H54 (cell line): Measurements from ENCODE around the gene IFNA14.
A peak's percentile ranks its signal among the peaks of the same experiment; 100 is the strongest.

Experiments used
- DNase-seq: peaks from one replicate; pipeline ENCODE4 v3.0.0; 2011; ENCODE audit warnings: low spot score, mixed read lengths; ENCODE audit not compliant: insufficient read length
- FAIRE-seq: peaks from 3 replicates; lab custom pipeline; 2011; peaks lifted over from hg19 to GRCh38; lab: Jason Lieb, UNC
- POLR2A ChIP-seq: IDR thresholded peaks from 2 replicates; pipeline ENCODE4 v1.6.1; 2011; ENCODE audit warnings: low read depth, mild to moderate bottlenecking, low read length

IFNA14 gene

DNA sequence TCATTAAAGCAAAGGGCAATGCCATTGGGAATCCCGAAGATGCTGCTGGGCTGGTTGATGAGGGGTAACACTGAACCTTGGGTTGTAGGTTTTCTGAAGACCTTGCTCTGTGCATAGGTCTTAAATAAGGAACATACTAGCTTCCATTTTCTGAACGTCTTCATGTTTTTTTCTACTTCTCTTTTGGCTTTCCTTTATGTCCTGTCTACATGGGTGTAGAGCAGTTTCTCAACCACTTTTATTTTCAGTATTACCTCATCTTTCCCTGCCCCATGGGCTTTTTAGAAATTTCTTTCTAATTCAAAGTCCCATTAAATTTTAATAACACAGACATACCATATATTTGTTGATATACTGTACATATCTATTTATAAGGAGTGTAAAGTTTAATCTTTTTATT, at the start of gene IFNA14:
IFNA14 (minus strand) TSS at position 95 of the 400 bp plus-strand sequence; CDS start at position 25, 70 bp downstream.
- FAIRE-seq = no peak
- no peak for TF ChIP-seq POLR2A
- no peak for DNase-seq

DNA sequence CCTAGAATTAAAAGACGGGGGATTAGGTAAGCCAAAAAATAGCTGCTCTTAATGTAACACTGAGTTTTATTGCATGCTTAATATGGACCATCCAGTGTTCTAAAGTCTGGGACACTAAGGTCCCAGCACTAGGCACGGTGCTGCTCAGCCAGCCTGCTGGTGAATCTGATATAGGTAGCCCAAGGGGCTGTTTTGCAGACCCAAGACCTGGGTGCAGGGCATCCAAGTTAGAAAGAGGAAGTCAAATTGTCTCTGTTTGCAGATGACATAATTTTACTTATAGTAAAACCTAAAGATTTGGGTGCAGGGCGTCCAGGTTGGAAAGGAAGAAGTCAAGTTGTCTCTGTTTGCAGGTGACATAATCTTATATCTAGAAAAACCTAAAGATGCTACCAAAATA, 47.5 kb upstream of the IFNA14 start:
- no peak for TF ChIP-seq POLR2A
- DNase-seq (no peak), FAIRE-seq (no peak)

DNA sequence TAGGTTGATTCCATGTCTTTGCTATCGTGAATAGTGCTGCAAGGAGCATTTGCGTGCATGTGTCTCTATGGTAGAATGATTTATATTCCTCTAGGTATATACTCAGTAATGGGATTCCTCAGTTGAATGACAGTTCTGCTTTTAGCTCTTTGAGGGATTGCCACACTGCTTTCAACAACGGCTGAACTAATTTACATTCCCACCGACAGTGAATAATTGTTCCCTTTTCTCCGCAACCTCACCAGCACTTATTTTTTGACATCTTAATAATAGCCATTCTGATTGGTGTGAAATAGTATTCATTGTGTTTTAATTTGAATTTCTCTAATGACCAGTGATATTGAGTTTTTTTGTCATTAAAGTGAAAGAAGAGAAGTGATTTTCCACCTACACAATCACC, 46.9 kb upstream of the IFNA14 start:
- no peak for DNase-seq
- no peak for FAIRE-seq
- TF ChIP-seq POLR2A = no peak

DNA sequence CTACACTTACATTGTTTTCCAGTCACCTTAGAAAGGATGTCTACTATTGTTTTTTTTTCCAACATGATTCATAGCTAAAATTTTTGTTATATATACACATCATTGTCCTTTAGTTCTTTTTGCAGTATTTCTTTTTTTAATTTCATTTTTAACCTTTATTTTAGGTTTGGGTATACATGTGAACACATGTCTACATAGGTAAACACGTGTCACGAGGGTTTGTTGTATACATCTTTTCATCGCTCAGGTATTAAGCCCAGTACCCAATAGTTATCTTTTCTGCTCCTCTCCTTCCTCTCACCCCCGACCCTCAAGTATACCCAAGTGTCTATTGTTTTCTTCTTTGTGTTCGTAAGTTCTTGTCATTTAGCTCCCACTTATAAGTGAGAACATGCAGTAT, 46.3 kb upstream of the IFNA14 start:
- DNase-seq (no peak), FAIRE-seq (no peak)
- no peak for TF ChIP-seq POLR2A

DNA sequence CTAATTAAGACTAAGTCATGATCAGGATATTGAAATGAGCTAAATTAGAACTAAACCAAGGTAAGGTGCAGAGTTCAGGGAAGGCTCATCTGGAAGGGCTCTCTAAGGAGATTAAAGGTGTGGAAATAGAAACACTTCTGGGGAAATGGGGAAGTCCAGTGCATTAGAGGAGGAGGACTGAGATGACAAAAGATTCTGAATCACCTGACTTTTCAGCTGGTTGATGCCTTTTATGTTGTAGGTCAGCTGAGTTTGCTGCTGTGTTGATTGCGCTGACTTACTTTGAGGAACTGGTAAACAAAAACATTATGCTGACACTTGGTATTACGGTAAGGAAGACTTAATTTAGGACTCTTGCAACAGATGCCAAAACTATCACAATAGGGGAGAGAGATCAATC, 41.5 kb upstream of the IFNA14 start:
- no peak for DNase-seq
- FAIRE-seq = no peak
- TF ChIP-seq POLR2A = no peak

DNA sequence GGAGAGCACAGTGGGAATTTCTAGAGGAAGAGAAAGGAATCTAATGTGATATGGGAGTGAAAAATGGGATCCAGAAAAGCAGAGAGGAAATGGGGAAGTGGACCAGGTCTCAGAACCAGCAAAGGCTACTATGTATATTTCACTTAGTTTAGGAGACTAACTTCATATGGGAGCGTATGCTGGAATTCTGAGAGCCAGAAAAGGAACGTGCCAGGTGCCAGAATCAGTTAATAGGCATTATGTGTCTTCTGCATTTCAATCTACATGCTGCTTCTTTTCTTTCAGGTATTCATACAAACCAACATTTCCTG, 28.5 kb upstream of the IFNA14 start:
- FAIRE-seq (no peak), DNase-seq (no peak)
- no peak for TF ChIP-seq POLR2A

DNA sequence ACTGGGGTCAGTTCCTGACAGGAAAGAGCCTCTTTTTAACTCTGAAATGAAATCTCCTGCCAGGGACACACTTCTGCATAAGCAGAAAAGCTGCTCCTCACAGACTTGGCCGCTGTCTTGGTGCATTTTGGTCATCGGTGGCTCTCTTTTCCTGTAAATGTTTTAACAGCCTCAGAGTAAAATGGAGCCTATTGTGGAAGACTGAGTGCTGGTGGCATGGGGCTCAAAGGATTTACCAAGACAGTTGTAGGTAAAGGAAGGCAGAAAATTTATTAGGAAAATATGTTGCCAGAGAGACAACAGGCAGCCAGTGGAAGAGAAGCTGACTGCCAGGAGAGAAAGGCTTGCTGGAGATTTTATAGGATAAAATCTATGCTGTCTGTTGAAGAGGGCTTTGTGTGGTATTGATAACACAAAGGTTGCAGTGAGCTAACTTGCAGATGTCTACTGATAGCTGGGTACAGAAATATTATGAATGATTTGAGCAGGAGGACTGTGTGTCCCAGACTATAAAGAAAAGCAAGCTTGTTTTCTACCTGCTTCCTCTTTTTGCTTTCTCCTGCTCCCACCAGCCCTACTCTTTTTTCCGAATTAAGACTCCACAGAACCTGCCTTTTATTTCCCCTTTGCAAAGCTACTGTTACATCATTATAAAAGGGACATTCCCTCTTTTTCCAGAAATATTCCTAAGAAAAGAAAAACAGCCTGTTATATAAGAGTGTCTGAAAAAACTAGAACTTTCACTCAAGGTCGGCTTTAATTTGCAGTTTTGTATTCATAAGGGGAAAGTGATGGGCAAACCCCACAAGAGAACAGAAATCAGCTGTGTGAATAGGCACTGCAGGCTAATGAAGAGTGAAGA, 27.9 kb upstream of the IFNA14 start:
- DNase-seq (no peak), FAIRE-seq (no peak)
- TF ChIP-seq POLR2A = no peak

DNA sequence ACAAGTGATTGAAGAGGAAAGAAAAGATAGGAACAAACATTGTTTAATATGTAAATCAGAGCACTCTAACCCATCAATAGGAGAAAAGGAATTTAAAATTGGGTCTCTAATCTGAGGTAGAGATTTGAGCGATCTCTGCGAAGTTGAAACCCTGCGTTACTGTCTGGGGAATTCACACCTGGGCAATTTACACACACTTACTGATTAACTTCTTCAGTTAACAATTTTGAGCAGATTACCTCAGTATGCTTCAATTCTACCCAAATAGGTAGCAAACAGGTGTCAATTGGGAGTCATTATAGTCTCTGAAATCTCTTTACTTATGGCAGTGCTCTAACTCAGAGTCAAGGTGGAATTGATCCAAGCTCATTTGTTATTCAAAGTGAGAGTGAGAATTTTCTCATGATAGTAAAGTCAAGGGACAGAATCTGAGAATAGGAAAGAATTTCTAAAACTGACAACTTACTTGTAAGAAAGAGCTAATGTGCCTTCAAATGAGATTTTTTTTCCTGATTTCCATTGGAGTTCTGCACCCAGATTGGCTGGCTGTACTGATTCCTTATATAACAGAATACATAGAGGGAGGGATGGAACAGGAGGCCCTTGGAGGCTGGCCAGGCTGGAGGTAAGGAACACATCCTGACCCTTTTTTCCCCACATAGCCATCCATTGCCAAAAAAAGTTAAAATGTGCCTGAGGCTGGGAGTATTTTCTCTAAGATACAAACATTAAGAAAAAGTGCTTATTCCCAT, 27.1 kb upstream of the IFNA14 start:
- TF ChIP-seq POLR2A = no peak
- FAIRE-seq (no peak), DNase-seq (no peak)

DNA sequence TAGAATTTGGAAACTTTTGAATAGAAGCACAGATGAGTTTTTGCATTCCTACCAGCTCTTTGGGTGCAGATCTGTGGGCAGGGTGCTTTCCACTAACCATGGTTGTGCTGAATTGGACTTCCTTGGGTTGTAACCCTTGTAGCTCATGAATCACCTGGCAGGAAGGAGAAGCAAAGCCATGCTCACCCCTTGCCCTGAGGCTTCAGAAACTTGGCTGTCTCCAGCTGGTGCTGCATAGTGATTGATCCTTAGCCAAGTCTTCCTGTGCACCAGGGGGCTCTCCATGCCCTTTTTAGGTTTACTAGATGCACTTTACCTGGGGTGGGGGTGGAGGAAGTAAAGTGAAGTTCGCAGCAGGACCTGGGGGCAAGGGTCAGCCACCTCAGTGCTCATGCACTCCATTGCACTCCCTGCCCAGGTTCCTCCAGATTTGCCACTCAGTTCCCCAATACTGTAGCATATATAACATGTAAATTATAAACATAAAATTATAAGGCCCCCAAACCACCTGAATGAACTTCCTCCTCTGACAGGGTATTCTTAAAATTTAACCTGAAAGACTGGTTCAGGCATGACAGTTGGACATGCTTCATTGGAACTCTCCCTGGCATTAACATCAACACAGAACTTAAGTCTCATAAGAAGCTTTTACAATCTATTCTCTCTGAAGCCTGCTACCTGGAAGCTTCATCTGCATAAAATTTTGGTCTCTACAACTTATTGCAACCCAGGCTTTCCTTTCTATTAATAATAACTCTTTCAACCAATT, 25.8 kb upstream of the IFNA14 start:
- DNase-seq = no peak
- no peak for FAIRE-seq
- TF ChIP-seq POLR2A = no peak

DNA sequence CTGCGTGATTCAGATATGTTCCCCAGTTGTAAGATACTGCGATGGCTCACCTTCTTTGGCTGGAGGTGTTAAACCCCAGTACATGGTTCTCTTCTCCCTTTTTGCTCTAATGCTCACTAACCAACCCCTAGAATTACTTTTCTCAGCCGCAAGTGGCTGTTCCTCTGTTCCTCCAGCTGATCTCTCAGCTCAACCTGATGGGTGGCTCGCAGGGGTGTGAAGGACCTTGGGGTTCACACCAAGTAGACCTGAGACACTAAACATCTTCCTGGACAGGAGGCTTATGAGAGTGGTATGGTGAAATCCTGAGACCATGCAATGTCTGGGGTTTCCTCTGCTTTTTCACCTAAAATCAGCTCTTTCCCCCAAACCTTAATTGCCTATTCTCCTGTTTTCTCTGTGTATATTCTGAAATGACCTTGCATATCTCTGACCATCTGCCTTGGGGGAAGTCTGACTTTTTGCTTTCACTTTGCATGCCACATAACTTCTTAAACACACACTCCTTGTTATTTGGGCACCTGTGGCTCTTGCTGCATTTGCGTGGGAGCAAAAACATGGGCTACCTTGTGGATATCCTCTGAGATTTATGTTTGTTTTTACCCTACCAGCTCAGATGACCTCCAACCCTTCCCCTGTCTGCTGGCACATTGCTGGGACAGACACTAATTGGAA, 15.9 kb upstream of the IFNA14 start:
- TF ChIP-seq POLR2A = no peak
- no peak for FAIRE-seq

DNA sequence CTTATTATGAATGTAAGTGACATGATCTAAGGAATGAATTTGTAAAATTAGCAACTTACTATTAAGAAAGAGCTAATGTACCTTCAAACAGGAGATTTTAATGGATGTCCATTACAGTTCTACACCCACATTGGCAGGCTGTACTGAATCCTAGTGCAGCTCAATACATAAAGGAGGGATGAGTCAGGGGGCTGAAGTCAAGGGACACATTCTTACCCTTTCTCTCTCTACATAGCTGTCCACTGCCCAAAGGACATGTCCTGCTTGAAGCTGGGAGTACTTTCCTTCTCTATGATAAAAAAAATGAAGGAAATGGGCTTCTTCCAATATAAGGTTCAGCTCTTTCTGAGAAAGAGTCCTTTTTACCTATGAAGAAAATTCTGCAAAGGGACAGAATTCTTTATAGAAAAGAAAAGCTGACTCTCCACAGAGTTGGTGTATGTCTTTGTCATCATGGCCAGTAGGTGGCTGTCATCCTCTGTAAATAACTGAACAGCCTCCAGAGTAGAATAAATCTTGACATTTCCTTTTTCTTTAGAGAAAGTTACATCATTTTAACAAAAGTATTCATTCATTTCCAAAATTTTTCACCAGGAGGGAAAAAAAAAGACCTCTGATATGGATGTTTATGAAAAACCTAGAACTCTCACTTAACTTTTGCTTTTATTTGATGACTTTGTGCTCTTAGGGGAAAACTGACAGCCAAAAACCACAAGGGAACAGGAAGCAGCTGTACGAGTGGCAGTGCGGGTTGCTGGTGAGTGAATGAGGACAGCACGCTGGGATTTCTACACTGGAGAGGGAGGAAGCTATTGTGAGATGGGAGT, 13.1 kb upstream of the IFNA14 start:
- FAIRE-seq = peak; percentile 70
- peak; percentile 14 for DNase-seq

More for the DNA sequence above, 15.9 kb upstream of the IFNA14 start:
- no peak for DNase-seq

DNA sequence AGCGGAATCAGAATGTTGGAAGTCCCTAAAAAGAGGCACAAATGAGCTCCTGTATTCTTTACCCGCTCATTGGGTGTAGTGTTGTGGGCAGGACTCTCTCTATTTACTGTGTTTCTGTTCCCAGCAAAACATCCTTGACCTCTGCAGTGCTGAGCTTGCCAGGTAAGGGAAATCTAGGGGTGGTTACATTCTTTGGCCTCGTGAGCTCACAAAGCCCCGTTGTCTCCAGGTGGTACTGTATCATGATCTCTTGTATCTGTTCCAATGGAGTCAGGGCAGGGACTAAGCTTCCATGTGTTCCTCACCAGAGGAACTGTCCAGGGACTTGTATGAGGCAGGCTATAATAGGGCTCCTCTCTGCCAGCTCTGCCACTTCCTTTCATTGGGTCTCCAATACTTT, 11.8 kb upstream of the IFNA14 start:
- DNase-seq = no peak
- FAIRE-seq = no peak
- no peak for TF ChIP-seq POLR2A

More for the DNA sequence above, 13.1 kb upstream of the IFNA14 start:
- TF ChIP-seq POLR2A = no peak

DNA sequence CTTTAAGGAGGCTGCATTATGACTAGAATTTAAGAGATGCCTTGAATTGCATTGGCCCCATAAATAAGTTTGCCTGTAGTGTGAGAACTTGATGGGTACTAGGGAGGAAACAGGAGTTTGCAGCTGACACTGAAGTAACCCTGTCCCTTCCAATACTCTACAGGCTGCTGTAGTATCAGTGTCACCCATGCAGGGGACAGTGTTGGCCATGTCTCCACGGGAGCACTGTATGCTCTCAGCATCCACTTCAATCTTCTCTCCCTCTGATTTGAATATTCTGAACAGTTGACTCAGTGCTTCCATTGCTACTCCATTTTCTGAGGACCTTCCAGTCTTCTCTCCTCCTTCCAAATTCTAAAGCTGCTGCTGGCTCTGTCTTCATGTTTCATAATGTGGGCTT, 11.4 kb upstream of the IFNA14 start:
- no peak for TF ChIP-seq POLR2A
- FAIRE-seq (no peak), DNase-seq (no peak)
